HCT116 (cell line): ENCODE results near the gene GRK2. TPM values are rescaled to one million over a fixed set of nuclear protein-coding genes. Genes with fewer than 3 reads are reported as not detected.

Source experiments
- ATAC-seq: fragments of 200-7000 bp; cut with Tn5 transposase; 2 replicates; pipeline ENCODE4 v1.9.1; 2020; ENCODE audit warnings: mild to moderate bottlenecking, moderate library complexity
- BruUV-seq: library from RNA; stranded (reverse); fragments of 400-500 nt; replicated peaks from 2 replicates; lab custom pipeline; 2021; lab: Mats Ljungman, UMichigan
- CTCF ChIA-PET: fragments of 300-600 bp; sonication (Branson Sonifier 250); formaldehyde crosslinking; loops from one replicate; lab custom pipeline; 2021; ENCODE audit warnings: antibody characterized with exemption; lab: Charles Lee
- POLR2A ChIA-PET: fragments of 300-600, 350-600 bp; sonication (Branson Sonifier 250); formaldehyde crosslinking; loops from one replicate; lab custom pipeline; 2021; ENCODE audit warnings: antibody characterized with exemption; lab: Charles Lee
- RAD21 ChIA-PET, 2 experiments: fragments of 300-600 bp; sonication (Branson Sonifier 250); formaldehyde crosslinking; loops; one replicate each; lab custom pipeline; 2023; ENCODE audit warnings: low total read pairs in 2 of 2; ENCODE audit not compliant: uncharacterized antibody in 2 of 2, unreplicated experiment in 2 of 2, low non-redundant PET in 1 of 2; lab: Charles Lee
- DNase-seq: peaks from one replicate; pipeline ENCODE4 v3.0.0-alpha.2; 2010; ENCODE audit warnings: low read depth, low spot score
- H2AFZ ChIP-seq: fragments of 200-600 bp; shearing (Covaris generic), sonication (generic); 2 replicates; pipeline ENCODE4 v1.6.1; 2017; ENCODE audit warnings: low read depth, mixed run types, mixed read lengths, antibody characterized with exemption, low read length; ENCODE audit not compliant: poor library complexity, severe bottlenecking
- H3K27ac ChIP-seq: 2 replicates; pipeline ENCODE4 v1.5.1; 2012; ENCODE audit warnings: low read depth, low read length
- H3K27me3 ChIP-seq: fragments of 200-600 bp; sonication (generic); 2 replicates; pipeline ENCODE4 v1.6.1; 2016; ENCODE audit warnings: mixed run types, low read length, mixed read lengths; ENCODE audit not compliant: insufficient read depth
- H3K36me3 ChIP-seq, 2 experiments: fragments of 200-500 bp in 1 of 2; fragments of 200-600 bp in 1 of 2; sonication (Bioruptor generic) in 1 of 2; sonication (generic) in 1 of 2; 2 replicates each; pipeline versions ENCODE4 v1.5.1 to v1.6.1; 2014 to 2016; ENCODE audit warnings: low read length in 2 of 2, inconsistent platforms in 1 of 2, mixed read lengths in 1 of 2, mixed run types in 1 of 2; ENCODE audit not compliant: insufficient read depth in 2 of 2, control insufficient read depth in 1 of 2
- H3K4me1 ChIP-seq, 2 experiments: fragments of 200-600 bp in 1 of 2; sonication (generic) in 1 of 2; 2 replicates each; pipeline versions ENCODE4 v1.5.1 to v1.6.1; 2012 to 2017; ENCODE audit warnings: low read length in 2 of 2, inconsistent platforms in 1 of 2, mild to moderate bottlenecking in 1 of 2, mixed read lengths in 1 of 2, mixed run types in 1 of 2, moderate library complexity in 1 of 2; ENCODE audit not compliant: insufficient read depth in 2 of 2, control insufficient read depth in 1 of 2
- H3K4me2 ChIP-seq: fragments of 200-600 bp; sonication (generic); 2 replicates; pipeline ENCODE4 v1.6.1; 2017; ENCODE audit warnings: mixed run types, low read length, mixed read lengths
- H3K4me3 ChIP-seq, 2 experiments: fragments of 200-600 bp in 1 of 2; sonication (generic) in 1 of 2; replicated peaks in 1 of 2; 2 replicates each; pipeline ENCODE4 v1.5.1; 2011 to 2016; ENCODE audit warnings: low read length in 2 of 2, control low read depth in 1 of 2, low read depth in 1 of 2, mild to moderate bottlenecking in 1 of 2, mixed read lengths in 1 of 2, mixed run types in 1 of 2
- H3K79me2 ChIP-seq: fragments of 200-600 bp; sonication (generic); 2 replicates; pipeline ENCODE4 v1.6.1; 2017; ENCODE audit warnings: mild to moderate bottlenecking, mixed run types, low read length, moderate library complexity, mixed read lengths; ENCODE audit not compliant: insufficient read depth
- H3K9ac ChIP-seq: fragments of 200-600 bp; sonication (generic); 2 replicates; pipeline ENCODE4 v1.6.1; 2016; ENCODE audit warnings: low read length, mixed read lengths
- H3K9me2 ChIP-seq: fragments of 200-600 bp; sonication (generic), shearing (Covaris generic); 2 replicates; pipeline ENCODE4 v1.6.1; 2017; ENCODE audit warnings: mixed run types, mild to moderate bottlenecking, moderate library complexity; ENCODE audit not compliant: insufficient read depth
- H3K9me3 ChIP-seq, 2 experiments: fragments of 200-500 bp in 1 of 2; fragments of 200-600 bp in 1 of 2; sonication (Bioruptor generic) in 1 of 2; sonication (generic) in 1 of 2; 2 replicates each; pipeline ENCODE4 v1.6.1; 2014 to 2017; ENCODE audit warnings: low read length in 2 of 2, mixed read lengths in 2 of 2, inconsistent platforms in 1 of 2, low read depth in 1 of 2, mild to moderate bottlenecking in 1 of 2, mixed run types in 1 of 2, moderate library complexity in 1 of 2; ENCODE audit not compliant: control insufficient read depth in 1 of 2, insufficient read depth in 1 of 2
- H4K20me1 ChIP-seq: fragments of 200-600 bp; sonication (generic), shearing (Covaris generic); 2 replicates; pipeline ENCODE4 v1.6.1; 2017; ENCODE audit warnings: mixed run types, mild to moderate bottlenecking, moderate library complexity; ENCODE audit not compliant: insufficient read depth
- ATF3 ChIP-seq: IDR thresholded peaks from 2 replicates; pipeline ENCODE4 v1.6.1; 2012
- CEBPB ChIP-seq: IDR thresholded peaks from 2 replicates; pipeline ENCODE4 v1.6.1; 2012; ENCODE audit warnings: low read depth
- CTCF ChIP-seq, 3 experiments: fragments of 200-600 bp in 1 of 3; sonication (generic) in 1 of 3; IDR thresholded peaks in 2 of 3; conservative IDR thresholded peaks in 1 of 3; 2 replicates each; pipeline ENCODE4 v1.5.1; 2012 to 2017; ENCODE audit warnings: low read depth in 2 of 3, low read length in 2 of 3, antibody characterized with exemption in 1 of 3, borderline replicate concordance in 1 of 3, control low read depth in 1 of 3, mild to moderate bottlenecking in 1 of 3, mixed read lengths in 1 of 3, mixed run types in 1 of 3, moderate library complexity in 1 of 3; ENCODE audit not compliant: insufficient read depth in 1 of 3
- EZH2 ChIP-seq: fragments of 200-600 bp; sonication (generic); IDR thresholded peaks from 2 replicates; pipeline ENCODE4 v1.6.1; 2017; ENCODE audit warnings: antibody characterized with exemption, mixed run types
- EZH2phosphoT487 ChIP-seq: fragments of 200-600 bp; IDR thresholded peaks from 2 replicates; pipeline ENCODE4 v1.6.1; 2018; ENCODE audit warnings: antibody characterized with exemption, borderline replicate concordance
- FOSL1 ChIP-seq: IDR thresholded peaks from 2 replicates; pipeline ENCODE4 v1.6.1; 2012; ENCODE audit warnings: low read depth
- JUND ChIP-seq: IDR thresholded peaks from 2 replicates; pipeline ENCODE4 v1.6.1; 2012
- MAX ChIP-seq: IDR thresholded peaks from 2 replicates; pipeline ENCODE4 v1.6.1; 2012
- POLR2A ChIP-seq: IDR thresholded peaks from 2 replicates; pipeline ENCODE4 v1.7.0; 2011; ENCODE audit warnings: borderline replicate concordance; ENCODE audit not compliant: insufficient read depth, insufficient read length; ENCODE audit errors: extremely low read depth
- RAD21 ChIP-seq: IDR thresholded peaks from 2 replicates; pipeline ENCODE4 v1.6.1; 2012; ENCODE audit warnings: low read depth, mild to moderate bottlenecking
- REST ChIP-seq: IDR thresholded peaks from 2 replicates; pipeline ENCODE4 v1.6.1; 2012; ENCODE audit warnings: low read depth
- YY1 ChIP-seq: IDR thresholded peaks from 2 replicates; pipeline ENCODE4 v1.6.1; 2011; ENCODE audit warnings: low read length, low read depth, moderate library complexity, mild to moderate bottlenecking; ENCODE audit not compliant: insufficient replicate concordance; ENCODE audit errors: extremely low read depth
- ZFX ChIP-seq: fragments of 450-650 bp; IDR thresholded peaks from 2 replicates; pipeline ENCODE4 v1.6.1; 2017
- intact Hi-C: fragments of 100-400 bp; cut with micrococcal nuclease; formaldehyde crosslinking; loops from 2 replicates; pipeline ENCODE4 v1.10.0; 2022
- total RNA-seq: library from RNA; stranded (reverse); gene quantifications from one replicate; pipeline ENCODE4 v1.2.1, GENCODE V29; 2021; ENCODE audit not compliant: unreplicated experiment

GRK2 gene
- total RNA-seq, 1 experiment from 2014 or later, result 83.0 TPM

DNA sequence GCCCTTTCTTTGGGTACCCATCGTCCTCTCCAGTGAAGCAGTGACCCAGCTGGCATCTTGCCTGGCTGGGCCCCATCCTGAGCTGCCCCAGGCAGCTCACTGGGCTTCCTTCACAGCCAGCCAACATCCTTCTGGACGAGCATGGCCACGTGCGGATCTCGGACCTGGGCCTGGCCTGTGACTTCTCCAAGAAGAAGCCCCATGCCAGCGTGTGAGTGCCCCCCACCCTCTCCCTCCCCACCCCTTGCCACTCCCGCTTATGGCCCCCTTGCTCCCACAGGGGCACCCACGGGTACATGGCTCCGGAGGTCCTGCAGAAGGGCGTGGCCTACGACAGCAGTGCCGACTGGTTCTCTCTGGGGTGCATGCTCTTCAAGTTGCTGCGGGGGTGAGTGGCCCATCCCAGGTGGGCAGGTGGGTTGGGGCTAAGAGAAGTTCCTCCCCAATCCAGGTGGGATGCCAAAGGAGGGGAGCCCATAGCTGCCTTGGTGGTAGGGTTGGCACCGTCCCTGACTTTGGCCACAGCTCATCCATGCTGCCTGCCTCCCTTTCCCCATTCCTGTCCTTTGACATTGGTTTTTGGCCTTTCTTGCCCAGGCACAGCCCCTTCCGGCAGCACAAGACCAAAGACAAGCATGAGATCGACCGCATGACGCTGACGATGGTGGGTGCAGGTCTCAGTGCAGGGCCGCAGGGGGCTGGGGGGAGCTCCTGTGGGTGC lies 16.0 kb downstream of the GRK2 start:
- Histone ChIP-seq H4K20me1 (no peaks in the 10 kb centered on the region), H3K9ac (no peak overlapping the region), H3K4me3 (no peak overlapping the region), H3K9me3 (no peaks in the 10 kb centered on the region), H3K79me2 (peaks cover 11% of the 10 kb centered on the region; the same call in 1 of the 2 replicates), H3K36me3 (peaks cover 27 to 49% of the 10 kb centered on the region in 2 experiments), H3K9me2 (no peaks in the 10 kb centered on the region), H2AFZ (no peak overlapping the region), H3K4me2 (no peak overlapping the region)
- no peak for ATAC-seq
- no peak for DNase-seq
- RAD21 ChIA-PET, result no interaction called here
- intact Hi-C loops, result no loop called here
- CTCF ChIA-PET, result no interaction called here
- BruUV-seq, result no TSS peak
- TF ChIP-seq MAX, result no peak
- TF ChIP-seq, all 23 proteins: peak for 0
- Histone ChIP-seq H3K27ac (no peak overlapping the region), H3K4me1 (peaks cover under 1 to 9% of the 10 kb centered on the region in 2 experiments; a peak in 3 of 4 replicates), H3K27me3 (no peaks in the 10 kb centered on the region)
- POLR2A ChIA-PET, result interaction anchor here (0.6 kb wide), 1 partner anchor 99 kb away, joined by 3 read pairs; no protein-coding TSS in a partner anchor

GRCh38 chr11:67282876-67283371 lies 16.7 kb downstream of the GRK2 start:
- H3K27ac ChIP-seq, result no peak overlapping the region
- no peaks in the 10 kb centered on the region for H4K20me1 ChIP-seq
- no peak for DNase-seq
- ChIA-PET RAD21 (no interaction called here), POLR2A (no interaction called here), CTCF (no interaction called here)
- H3K9ac ChIP-seq, result no peak overlapping the region
- H3K9me2 ChIP-seq, result no peaks in the 10 kb centered on the region
- BruUV-seq, result no TSS peak
- no peak overlapping the region for H3K4me2 ChIP-seq
- ATAC-seq, result no peak
- no peaks in the 10 kb centered on the region for H3K9me3 ChIP-seq
- intact Hi-C loops, result no loop called here
- peaks cover 5% of the 10 kb centered on the region; the same call in 1 of the 2 replicates for H3K79me2 ChIP-seq
- no peak overlapping the region for H2AFZ ChIP-seq
- peaks cover 27 to 49% of the 10 kb centered on the region in 2 experiments for H3K36me3 ChIP-seq
- no peak overlapping the region for H3K4me3 ChIP-seq
- peaks cover 6 to 9% of the 10 kb centered on the region in 2 experiments for H3K4me1 ChIP-seq
- H3K27me3 ChIP-seq, result no peaks in the 10 kb centered on the region
- TF ChIP-seq ZFX, result no peak
- no peak for TF ChIP-seq MAX
- no peak for TF ChIP-seq CTCF (IDR thresholded peaks at IDR 0.05 in 2 of 3, conservative IDR thresholded peaks at IDR 0.05 in 1 of 3; ENCODE audit: borderline replicate concordance in 1 of 3, insufficient read depth in 1 of 3, low read depth in 2 of 3, low read length in 2 of 3)
- no peak for TF ChIP-seq EZH2phosphoT487
- no peak for TF ChIP-seq JUND
- no peak for TF ChIP-seq EZH2
- no peak for TF ChIP-seq RAD21
- TF ChIP-seq FOSL1, result no peak
- no peak for TF ChIP-seq YY1
- no peak for TF ChIP-seq POLR2A
- no peak for TF ChIP-seq CEBPB
- no peak for TF ChIP-seq REST
- TF ChIP-seq ATF3, result no peak
